Left kidney (tissue), 2 donors: Measurements from ENCODE around the gene FAM20C. TPM values are rescaled to one million over a fixed set of nuclear protein-coding genes. Genes with fewer than 3 reads are reported as not detected.
"Not testable (repeated sequence)": the region's sequence is repeated elsewhere in the genome, so short reads cannot be mapped to it uniquely, and the experiment has no call there.

ENCODE experiments used
- DNase-seq: peaks from one replicate; pipeline ENCODE4 v3.0.0-alpha.2; 2013
- polyA plus RNA-seq: library from polyadenylated mRNA; unstranded; fragments of 120-200 nt; gene quantifications from one replicate; pipeline ENCODE4 v1.2.1, GENCODE V29; 2013; ENCODE audit not compliant: insufficient read length

FAM20C gene
- polyA plus RNA-seq, 1 donor: 68.5 TPM

DNA sequence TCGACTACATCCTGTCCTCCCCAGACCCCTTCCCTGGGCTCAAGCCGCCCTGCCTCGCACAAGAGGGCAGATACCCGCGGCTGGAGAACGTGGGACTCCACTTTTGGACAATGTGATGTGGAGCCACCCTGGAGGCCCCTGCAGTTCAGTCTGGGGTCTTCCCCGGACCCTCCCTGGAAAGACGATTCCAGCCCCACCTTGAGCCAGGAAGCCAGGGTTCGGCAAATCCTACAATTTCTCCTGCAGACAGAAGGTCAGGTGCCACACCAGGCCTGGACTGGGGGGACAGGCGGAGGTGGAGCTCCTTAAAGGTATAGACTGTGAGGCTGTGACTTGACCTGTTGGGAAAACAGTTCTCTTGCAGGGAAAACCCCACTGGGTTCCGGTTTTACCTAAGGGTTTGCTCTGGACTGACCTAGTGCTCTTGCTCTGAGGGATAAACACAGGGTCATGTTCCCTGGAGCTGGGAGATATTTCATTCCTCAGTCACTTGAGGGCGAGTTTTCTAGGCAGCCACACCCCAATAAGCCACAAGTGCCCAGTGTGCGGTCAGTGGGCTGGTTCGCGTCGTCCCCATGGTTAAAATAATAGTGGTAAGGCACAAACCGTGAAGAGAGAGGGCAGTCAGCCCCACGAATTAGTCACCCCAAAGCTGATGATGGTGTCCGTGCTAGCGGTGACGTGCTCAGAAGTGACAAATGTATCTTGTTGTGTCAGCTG is 99.2 kb downstream of the FAM20C start:
- no peak for DNase-seq

DNA sequence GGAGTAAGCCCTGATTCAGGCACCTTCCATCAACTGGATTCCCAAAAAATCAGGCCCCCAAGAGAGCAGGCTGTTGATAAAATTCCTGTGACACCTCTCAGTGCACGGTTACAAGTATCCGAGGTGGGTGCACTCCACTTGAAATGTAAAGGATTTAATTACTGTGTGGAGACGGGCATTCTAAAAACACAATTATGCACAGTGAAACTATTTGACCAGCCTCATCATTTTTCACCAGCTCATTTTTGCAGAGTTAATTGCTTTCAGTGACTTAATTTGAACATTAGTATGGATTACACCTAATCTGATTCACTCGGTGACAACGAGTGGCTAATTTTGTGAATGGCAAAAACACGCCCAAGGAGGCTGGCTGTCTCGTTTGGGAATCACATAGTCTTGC is 99.9 kb downstream of the FAM20C start:
- DNase-seq: no peak

DNA sequence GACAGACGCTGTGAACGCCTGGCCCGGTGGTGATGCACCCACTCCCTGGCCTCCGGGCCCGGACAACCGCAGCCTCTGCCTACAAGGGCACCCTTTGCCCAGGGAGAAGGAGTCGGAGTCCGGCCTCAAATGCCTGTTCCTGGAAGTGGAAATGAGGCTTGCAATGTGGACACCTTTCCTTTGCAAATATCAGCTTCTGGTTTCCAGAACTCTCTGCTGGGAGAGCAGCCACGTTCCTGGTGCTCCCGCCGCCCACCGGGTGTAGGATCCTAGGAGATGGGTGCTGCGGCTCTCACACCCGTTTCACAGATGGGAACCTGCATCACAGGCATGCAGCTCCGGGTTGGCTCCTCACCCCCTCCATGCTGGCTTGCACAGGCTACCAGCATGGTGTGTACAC is 100.5 kb downstream of the FAM20C start:
- DNase-seq: no peak

DNA sequence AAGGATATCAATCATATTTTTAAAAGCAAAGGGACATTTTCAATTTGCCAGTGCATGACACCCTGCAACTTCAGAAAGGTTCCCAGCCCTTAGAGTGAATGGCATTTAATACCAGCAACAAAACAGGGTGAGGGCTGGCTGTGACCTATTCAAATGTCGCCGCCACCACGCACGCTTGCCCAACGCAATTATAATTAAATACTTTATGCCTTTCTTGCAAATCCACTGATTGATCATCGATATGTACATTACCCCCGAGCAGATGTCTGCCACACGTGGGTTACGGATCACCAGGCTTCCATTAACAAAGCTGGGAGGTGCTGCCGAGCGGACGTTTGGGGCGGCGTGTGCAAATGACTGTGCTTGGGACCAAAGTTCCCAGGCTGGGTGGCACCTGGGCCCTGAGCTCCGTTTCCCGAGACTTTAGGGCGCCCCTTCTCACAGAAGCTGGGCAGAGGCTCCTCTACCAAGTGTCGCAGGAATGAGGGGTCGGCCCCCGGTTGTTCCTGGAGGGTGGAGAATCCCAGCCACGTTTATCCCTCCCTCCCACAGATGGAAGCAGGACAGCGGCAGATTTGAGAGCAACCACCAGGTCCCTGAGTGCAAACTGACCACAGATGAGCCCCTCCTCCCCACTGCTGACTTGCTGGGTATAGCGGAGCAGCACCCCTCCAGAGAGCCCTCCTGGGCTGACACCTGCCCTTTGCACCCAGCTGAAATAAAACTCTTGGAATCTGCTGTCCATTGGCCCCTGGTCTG is 101.5 kb downstream of the FAM20C start:
- no peak for DNase-seq

DNA sequence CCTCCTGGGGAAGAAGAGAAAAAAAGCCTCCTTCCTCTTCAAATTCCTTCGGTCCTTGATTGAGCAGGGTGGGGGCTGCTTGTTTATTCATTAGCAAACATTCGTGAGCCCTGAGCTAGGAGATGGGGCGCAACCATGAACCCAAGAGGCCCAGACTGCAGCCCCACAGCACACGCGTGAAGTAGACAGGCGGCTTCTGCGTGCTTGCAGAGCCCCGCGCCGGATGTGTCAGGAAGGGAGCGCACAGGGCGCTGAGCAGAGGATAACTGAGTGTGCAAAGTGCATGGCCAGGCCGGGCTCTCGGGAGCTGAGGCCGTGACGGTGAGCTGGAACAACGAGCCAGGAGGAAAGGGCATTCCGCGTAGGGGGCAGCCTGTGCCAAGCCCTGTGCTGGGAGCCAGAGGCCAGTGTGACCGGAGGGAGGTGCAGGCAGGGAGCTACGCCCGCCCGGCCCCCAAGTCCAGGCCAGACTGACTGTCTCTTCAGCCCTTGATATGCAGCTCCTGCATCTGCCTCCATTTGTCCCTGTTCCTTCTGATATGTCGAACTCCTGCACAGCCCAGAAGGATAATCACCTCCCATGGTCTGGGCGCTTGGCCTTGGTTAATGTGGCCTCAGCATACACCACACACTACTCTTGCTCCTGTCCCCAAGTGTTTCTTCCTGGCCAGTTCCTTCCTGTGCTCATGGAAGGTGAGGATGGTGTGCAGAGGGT is 102.2 kb downstream of the FAM20C start:
- DNase-seq: no peak

DNA sequence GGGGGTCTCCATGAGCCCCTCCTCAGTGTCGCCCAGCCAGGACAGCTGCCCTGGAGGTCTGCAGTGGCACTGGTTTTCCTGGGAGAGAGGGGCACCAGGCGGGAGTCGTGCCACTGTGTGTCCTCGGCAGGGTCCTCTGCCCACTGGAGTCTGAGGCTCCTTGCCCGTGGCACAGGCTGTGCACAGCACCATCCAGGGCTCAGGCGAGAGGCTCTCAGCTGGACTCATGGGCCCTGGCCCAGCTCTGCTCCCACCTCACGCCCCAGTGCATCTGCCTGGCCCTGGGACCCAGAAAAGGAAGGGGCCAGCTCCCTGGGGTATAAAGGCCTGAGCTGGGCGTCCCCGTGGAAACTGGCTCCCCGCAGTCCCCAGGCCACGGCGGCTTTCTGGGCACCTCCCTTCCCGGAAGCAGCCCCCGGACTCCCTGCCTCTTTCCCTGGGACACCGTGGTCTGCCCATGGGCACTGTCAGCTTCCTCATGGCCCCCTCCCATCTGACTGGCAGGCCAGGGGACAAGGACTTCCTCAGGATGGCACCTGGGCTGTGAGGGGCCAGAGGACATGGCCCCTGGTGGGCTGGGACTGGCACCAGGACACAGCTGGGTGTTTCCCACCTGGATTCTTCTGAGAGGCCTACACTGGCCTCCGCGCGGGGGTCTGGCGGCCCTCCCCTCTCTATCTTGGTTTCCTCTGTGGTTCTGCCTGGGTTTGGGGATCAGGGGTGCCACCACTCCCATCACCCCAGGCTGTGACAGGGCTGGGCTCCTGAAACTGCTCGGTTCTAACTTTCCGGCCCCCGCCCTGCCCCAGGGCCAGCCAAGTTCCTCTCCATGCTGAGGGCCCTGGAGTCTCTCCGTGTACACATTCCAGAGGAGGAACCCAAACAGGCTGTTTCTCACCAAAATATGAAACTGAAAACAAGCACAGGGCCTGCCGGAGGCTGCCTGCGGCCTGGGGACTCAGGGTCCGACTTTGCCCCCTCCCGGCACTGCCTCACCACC is 103.1 kb downstream of the FAM20C start:
- DNase-seq: no peak

DNA sequence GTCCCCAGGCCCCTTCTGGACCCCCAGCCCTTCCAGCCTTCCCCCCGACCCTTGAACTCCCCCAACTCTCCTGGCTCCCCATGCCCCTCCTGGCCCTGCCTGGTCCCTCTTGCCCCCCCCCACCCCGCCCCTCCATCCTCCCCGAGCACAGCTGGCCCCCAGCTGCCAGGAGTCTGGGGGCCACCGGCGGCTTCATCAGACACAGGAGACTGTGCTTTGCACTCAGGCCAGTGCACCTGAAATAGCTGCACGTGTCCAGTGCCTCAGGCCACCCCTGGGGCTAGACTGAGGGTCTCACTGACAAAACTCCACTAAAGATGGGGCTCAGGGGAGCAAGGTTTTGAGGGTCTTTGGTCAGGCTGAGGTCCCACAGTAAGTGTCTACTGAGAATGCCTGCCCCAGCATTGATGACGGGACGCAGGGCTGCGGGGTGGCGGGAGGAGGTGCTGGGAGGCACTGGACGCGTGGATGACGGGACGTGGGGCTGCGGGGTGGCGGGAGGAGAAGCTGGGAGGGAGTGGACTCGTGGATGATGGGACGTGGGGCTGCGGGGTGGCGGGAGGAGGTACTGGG is 104.1 kb downstream of the FAM20C start:
- no peak for DNase-seq

DNA sequence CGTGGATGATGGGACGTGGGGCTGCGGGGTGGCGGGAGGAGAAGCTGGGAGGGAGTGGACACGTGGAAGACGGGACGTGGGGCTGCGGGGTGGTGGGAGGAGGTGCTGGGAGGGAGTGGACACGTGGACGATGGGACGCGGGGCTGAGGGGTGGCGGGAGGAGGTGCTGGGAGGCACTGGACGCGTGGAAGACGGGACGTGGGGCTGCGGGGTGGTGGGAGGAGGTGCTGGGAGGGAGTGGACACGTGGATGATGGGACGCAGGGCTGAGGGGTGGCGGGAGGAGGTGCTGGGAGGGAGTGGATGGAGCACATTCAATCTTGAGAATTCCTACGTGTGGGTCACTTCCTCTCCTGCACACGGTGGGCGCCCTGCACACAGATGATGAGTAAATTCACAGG is 104.8 kb downstream of the FAM20C start:
- not testable (repeated sequence) for DNase-seq

DNA sequence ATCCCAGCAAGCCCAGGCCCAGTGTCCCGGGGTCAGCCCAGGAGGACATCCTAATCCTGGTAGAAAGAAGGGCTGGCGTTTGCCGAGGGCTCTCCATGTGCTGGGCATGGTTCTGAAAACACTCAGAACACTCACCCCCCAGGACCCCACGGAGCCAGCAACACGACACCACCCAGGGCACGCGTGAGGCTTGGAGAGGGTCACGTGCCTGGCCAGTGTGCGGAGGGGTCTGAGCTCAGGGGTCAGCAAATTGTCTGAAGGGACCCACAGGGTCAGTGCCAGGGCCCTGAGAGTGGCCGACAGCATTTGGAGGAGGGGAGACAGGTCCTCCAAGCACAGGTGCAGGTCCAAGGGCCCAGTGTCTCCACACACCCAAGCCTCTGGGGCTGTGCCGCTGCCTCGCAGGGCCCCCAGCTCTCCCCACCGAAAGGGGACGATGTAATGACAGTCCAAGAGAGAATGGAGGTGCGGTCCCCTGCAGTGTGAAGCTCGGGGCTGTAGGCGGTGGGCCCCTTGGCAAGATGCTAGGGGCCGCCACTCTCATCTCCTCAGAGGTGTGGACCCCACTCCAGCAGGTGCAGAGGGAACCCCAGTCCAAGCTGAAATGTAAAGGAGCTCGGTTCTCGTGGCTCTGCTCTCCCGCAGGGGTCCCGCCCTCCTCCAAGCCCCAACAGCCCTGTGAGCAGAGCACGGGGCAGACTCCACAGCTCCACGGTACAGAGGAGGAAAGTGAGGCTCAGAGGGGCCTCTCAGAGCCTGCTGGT is 105.4 kb downstream of the FAM20C start:
- no peak for DNase-seq

DNA sequence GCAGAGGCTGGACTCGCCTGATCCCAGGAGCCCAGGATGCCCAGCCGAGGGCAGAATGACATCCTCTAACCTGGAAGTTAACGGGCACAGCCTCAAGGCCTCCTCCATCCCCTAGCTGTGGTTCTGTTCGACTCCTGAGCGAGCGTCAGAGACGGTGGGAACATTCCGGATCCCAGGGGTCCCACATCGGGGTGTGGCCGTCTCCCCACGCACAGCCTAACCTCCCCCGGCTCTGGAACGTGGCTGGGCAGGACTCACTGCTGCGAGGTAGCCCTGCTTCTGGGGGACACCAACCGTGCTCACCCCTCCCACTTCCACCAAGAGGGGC is 106.0 kb downstream of the FAM20C start:
- DNase-seq: no peak

DNA sequence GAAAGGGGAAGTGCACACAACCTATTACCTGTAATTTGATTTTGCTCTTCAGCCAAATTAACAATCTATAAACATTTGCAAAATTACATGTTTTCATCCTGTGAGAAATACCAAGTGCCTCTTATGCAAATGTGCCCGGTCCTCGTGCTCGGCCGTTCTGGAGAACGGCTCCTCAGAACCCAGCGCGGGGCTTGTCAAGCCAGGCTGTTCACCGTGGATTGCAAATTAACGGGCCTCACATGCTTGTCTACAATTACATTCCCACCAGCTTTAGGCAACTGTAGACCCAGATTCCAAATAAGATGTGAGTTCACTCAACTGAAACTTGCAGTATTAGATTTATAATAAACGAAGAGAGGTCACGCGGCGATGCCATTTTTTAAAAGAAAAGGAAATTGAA is 106.4 kb downstream of the FAM20C start:
- no peak for DNase-seq

DNA sequence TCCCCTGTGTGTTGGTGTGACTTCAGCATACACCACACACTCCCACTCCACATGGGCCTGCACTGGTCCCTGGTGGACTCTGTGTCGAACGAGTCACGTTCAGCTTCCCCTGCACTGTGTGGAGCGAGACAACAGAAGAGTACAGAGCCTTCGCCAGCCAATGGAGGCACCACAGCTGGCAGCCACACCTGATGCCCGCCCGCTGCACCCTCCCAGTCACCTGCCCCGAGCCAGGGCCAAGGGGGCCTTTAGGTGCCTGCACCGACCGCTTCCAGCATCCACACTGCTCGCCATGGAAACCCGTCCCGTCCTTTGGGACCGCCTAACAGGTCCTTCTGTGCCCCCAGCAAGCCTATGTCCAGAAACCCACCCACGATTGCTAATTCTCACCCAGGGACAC is 106.8 kb downstream of the FAM20C start:
- DNase-seq: no peak

DNA sequence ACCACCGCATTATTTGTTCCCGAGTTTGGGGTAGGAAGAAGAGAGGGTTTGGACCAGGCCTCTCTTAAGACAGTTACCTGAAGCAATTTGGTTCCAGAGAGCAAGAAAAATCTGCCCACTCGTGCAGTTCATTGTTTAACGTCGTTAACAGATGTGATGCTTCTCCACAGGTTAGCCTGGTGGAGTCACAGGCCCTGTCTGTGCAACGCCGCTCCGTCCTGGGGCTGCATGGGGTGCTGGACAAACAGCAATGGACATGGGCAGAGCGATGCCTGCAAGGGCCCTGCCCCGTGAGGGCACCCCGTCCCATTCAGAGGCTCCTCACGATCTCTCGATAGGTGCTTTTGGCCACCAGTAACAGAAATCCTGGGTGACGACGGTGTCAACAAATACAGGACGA is 107.3 kb downstream of the FAM20C start:
- DNase-seq: no peak

DNA sequence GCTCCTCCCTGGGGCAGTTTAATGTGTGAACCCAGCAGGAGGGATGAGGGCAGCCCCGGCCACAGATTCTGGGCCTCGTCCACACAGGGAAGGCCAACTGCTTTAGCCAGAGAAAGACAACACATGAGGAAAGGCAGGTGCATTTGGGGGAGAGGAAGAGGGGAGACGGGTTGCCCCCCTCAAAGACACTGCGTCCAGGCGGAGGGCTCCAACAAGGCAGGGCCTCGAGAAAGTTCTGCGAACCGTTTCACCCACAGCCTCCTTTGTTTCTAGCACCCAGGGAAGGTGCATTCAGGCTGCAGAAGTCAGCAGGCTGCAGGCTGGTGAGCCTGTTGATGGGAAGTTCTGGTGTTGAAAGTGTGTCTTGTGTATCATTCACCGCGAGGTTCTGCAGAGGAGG is 107.7 kb downstream of the FAM20C start:
- DNase-seq: no peak

DNA sequence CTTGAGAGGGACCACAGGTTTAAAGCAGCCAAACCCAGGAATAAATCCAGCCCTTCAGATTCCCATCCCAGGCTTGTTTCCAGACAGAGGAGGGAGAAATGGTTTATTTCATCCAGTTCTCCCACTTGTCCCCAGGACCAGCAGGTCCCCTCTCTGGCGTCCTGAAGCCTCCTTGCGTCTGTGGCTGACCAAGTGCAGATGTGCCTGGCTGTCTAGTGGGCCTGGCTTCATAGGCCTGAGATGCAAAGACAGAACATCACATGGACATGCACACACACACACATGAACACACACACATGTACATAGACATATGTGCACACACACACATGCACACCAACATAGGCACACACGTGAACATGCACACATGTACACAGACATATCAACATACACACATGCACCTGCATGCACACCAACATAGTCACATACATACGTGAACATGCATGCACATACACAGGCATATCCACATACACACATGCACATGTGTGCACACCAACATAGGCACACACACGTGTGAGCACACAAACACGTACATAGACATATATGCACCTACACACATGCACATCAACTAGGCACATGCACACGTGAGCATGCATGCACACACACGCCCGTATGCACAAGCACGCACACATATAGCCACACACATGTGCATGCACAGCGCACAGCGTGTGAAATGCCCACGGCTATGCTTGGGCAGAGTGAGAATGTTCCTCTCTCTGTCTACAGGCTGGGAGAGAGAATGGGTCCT is 108.3 kb downstream of the FAM20C start:
- DNase-seq: no peak

DNA sequence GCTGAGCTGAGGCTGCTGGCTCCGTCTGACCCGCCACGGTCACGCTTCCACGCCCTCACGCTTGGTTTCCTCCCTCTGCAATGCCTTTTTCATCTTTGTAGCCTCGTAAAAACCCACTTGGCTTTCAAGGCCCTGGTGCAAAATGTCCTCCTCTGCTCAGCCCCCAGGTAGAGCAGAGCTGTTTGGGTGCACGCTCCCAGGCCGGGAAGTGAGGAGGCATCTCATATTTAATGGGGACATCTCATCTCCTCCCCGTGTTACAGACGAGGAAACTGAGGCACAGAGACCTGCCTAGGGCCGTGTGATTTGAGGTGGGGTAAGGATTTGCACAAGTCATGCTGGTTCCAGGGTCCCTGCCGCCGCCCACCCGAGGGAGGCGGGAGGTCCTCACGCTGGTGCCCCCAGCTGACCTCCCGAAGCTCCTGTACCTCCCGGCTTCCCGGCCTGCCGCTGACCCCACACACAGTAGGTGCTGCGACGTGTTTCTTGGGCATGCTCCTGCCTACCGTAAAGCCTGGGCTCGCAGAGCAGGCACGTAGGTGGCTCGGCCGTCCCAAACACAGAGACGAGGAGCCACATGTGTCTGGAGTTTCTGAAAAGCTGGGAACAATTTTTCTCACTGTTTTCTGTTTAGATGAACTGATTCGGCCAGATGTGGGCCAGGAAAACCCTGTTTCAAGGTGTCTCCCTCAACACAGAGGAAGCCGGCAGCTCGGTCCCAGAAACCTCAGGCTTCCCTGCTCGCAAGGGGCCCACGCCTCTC is 109.1 kb downstream of the FAM20C start:
- DNase-seq: no peak

DNA sequence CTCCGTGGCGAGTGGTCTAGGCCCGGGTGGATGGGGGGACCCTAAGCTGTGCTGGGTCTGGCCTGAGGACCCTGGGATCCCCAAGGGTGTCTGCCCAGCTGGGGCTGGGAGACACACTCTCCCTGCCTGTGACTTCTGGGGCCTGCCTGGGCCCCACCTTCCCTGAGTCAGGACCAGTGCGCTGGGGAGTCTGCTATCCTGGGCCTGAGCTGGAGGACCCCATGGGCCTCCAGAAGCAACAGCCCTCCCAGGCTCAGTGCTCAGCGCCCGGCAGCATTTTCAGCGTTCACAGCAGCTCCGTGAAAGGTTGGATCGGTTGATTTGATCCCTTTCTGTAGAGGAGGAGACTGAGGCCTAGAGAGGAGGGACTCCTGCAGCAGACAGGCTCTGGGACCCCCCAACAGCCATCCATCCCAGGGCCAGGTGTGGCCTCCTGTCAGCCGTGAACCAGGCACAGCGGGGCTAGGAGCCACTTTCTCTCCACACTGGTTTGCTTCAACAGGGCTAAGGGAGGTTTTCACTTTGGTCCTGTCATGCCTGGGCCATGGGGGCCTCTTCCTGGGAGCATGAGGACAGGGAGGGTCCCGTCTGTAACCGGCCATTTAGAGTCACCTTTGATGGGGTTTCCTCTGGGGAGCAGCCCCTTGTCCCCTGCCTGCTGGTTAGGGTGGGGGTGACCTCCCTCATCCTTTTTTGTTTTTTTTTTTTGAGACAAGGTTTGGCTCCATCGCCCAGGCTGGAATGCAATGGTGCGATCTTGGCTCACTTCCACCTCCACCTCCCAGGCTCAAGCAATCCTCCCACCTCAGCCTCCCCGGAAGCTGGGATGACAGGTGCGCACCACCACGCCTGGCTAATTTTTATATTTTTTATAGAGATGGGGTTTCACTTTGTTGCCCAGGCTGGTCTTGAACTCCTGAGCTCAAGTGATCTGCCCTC is 110.0 kb downstream of the FAM20C start:
- DNase-seq: no peak

DNA sequence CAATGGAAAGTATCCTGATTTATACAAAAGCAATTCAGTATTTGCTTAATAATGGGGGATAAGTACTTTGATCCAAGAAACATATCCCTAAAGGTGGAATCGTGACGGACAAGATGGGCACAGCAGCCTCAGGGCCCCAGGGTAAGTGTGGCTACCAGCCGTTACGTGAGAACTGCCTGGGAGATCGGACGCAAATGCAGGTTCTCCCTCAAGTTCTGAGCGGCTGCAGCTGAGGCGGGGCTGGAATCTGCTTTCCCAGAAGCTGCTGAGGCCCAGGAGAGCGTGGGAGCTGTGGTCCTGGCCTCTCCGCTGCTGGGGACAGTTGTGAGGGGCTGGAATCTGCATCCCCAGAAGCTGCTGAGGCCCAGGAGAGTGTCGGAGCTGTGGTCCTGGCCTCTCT is 111.1 kb downstream of the FAM20C start:
- DNase-seq: no peak
